HUDEP-2 (cell line): Measurements from ENCODE around the gene LARP7.
"Not testable (repeated sequence)": the region's sequence is repeated elsewhere in the genome, so short reads cannot be mapped to it uniquely, and the experiment has no call there.

Experiments
- DNase-seq, 76 experiments: peaks; one replicate each; lab custom pipeline; 2025; ENCODE audit not compliant: unreplicated experiment in 76 of 76; lab: John Stamatoyannopoulos, UW

LARP7 gene

DNA sequence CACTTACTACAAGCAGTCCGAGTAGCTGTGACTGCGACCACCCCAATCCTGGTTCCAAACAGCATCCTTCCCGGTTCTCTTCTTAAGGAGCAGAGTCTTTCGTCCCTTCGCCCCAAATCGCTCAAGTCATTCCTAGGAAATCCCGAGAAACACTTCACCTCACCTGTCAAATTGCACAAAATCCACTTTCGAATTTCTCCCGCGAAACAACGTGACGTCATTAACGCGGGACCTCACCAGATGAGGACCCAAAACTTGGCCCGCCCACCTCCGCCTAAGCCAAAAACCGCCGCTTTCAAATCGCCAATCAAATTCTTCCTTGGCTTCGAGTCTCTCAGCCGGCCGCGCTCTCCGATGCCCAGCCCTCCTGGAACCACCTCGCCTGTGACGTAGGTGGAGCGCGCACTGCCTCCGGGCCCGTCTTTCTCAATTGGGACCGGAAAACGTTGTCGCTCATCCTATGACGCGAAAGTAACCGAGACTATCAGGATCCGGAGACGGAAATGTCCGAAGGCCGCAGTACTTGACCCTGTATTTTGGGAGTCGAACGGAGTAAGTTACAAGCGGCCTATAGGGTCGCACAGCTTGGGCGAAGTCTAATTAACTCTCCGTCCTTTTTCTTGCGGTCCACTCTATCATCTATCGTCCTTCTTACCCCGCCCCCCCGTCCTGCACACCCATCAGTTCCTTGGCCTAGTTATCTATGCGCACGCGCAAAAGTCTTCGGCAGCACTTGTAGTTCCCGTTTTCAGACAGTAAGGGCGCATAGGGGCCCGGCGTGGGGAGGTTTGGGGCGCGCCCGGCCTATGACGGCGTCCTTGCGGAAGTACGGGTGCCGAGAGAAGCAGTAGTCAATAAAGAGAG, at the start of gene LARP7, which contains the start of gene ZGRF1:
Gene LARP7, plus strand, starts transcription at position 456 of the 864 bp plus-strand sequence. CDS start 7,527 bp downstream, outside the sequence.
Gene ZGRF1, minus strand, starts transcription at position 222 of the 864 bp plus-strand sequence. CDS start 3,733 bp downstream, outside the sequence.
- DNase-seq, result peak; percentile 28 to 98 (median 96)

DNA sequence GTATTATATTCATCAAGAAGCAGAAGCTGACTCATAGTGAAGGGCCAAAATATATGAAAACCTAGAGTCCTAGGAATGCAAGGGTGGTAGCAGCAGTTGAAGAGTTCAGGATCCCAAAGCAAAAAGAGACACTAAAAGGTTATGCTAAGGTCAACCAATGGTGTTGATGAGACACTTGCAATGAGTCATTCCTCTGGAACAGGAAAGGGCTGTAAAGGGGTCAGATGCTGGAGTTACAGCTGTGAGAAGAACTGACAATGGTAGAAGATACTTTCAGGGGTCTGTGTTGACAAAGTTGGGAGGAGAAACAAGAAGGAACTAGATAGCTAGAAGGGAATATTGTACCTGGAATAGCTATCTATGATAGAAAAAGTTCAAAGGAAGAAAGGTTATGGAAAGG, 47.7 kb upstream of the LARP7 start:
- DNase-seq, result peak in 1 of 76 experiments; percentile 0

DNA sequence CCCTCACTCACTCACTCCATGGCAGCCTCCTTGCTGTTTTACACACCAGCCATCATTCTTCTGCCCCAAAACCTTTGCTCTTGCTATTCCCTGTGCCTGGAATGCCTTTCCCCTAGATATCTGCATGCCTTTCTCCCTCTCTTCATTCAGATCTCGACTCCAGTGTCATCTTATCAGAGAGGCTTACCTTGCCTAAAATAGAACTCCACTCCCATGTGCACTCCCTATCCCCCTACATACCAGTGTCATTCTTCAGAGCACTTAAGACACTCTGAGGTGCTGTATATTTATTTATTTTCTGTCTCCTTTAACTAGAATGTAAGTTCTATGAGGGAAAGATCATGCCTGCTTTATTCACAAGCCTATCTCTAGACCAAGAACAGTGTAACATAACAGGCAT, 45.4 kb upstream of the LARP7 start:
- DNase-seq, result no peak

DNA sequence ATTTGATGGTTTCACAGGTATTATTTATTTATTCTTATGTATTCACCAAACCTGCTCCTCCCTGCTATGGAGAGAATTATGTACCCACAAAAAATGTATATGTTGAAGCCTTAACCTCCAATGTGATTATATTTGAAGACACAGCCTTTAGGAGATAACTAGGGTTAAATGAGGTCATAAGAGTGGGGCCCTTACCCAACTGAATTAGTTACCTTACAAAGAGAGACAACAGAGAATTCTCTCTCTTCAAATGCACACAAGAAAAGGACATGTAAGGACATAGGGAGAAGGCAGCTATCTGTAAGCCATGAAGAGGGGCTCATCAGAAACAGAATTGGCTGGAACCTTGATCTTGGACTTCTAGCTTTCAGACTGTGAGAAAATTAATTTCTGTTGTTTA, 44.2 kb upstream of the LARP7 start:
- no peak for DNase-seq

DNA sequence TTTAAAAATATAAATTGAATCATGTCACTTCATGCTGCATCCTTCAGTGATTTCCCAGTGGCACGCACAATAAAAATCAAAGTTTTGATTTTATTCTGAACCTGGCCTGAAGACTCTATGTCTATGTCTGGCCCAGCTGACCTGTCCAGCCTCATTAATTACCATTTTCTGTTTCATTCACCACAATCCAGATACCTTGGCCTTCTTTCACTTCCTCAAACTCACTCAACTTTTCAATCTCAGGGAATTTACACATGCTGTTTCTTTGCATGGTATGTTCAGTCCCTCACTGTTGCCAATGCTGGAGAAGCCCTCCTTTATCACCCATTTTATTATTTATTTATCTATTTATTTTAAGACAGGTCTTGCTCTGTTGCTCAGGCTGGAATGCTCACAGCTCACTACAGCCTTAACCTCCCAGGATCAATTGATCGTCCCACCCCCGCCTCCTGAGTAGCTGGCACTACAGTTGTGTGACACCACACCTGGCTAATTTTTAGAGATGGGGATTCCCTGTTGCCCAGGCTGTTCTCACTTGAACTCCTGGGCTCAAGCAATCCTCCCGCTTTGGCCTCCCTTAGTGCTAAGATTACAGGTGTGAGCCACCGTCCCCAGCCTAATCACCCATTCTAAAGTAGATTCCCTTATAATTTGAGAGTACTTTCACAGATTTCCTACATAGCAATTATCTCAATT, 43.4 kb upstream of the LARP7 start:
- DNase-seq, result no peak

DNA sequence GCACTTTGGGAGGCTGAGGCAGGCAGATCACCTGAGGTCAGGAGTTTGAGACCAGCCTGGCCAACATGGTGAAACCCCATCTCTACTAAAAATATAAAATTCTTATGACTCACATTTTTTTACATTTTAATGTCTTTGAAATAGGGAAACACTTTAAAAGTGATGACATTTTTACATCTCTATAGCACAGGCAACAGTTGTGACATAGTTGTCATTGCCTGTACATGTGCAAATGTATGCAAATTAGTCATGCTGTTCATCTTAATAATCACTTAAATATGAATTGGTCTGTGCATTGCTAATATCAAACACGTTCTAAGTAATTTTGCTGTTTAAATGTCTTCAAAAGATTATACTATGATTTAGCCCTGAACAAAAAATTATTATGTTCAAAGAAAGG, 42.0 kb upstream of the LARP7 start:
- DNase-seq, result no peak

DNA sequence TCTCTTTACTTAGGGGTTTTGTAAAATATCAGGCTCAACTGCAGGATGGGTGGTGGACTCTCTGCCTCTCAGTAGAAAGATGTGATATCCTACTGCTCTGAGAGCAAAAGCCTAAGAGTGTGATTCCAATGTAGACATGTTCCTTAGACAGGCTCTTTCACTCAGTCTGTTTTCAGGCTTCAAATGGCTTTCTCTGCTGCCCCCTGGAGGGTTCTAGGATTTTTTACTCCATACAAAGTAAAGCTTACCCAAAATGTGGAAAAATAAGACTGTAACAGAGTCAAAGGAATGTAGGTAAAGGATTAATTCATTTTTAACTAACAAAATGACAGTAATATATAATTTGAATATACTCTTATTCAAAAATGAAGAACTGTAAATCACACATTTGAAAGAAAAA, 32.4 kb upstream of the LARP7 start:
- DNase-seq, result peak in 32 of 76 experiments; percentile 0 to 41 (median 13)

DNA sequence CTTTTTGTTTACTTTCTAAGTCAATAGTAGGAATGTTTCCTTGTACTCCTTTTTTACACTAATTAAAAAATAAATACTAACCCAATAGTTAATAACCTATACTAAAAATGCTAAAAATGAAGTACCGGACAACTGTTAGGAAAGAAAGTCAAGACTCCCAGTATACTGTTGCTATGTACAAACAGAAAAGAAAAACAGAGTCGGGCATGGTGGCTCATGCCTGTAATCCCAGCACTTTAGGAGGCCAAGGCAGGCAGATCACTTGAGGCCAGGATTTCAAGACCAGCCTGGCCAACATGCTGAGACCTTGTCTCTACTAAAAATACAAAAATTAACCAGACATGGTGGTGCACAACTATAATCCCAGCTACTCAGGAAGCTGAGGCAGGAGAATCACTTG, 24.1 kb upstream of the LARP7 start:
- DNase-seq, result not testable (repeated sequence)

DNA sequence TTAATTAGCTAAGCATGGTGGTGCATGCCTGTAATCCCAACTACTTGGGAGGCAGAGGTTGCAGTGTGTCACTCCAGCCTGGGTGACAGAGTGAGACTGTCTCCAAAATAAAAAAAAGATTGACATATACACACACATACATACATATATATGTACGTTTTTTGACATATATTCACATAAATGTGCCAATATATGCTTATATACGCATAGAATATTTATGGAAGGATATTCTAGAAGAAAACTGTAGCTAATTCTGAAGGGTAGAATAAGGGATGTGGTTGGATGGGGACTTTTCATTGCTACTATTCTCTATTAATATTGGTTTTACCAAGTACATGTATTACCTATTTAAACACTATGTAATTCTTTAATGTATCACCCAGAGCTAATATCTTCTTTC, 20.0 kb upstream of the LARP7 start:
- no peak for DNase-seq

DNA sequence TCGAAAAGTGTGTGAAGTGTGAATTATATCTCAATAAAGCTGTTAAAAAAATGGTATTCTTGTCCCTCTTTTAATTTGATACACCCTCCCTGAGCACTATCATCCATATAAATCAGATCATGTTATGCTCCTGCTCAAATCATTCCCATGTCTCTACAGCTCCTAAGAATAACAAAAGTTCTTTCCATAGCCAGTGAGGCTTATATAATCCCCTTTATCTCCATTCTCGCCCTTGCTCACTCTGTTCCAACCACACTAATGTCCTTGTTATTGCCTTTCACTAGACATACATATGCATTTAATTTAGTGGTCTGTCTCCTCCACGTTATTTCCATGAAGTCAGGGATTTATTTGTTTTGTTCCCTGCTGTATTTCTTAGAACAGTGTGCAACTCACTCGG, 10.7 kb upstream of the LARP7 start:
- no peak for DNase-seq

DNA sequence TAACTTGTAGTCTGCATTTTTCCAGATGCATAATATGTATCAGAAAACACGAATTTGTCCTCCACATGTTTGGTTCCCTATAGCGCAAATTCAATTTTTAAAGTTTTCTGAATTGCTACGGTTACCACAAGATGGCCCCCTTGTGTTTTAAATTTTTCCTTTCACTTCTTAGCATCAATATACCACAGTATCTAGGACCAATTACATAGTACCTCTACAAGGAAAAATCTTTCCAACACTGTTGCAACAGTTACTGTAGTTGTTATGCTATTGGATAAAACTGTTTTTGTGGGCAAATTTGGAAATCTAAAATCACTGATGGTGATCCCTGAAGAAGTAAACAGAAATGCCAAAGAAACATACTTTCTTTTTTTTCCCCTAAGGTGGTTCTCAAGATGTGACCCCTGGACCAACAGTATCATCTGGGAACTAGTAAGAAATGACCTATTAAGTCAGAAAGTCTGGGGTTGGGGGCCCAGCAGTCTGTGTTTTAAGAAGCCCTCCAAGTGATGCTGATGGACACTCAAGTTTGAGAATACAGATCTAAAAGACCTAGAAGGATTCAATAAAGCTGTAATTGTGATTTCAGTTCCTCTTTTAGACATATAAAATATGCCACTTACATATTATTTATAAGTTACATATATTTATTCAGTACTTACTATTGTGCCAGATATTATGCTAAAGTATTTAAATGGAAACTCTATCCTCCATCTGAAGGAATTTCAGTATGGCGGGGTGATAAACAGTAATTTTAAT, 3.3 kb upstream of the LARP7 start:
- peak in 18 of 76 experiments; percentile 0 to 27 (median 12) for DNase-seq

DNA sequence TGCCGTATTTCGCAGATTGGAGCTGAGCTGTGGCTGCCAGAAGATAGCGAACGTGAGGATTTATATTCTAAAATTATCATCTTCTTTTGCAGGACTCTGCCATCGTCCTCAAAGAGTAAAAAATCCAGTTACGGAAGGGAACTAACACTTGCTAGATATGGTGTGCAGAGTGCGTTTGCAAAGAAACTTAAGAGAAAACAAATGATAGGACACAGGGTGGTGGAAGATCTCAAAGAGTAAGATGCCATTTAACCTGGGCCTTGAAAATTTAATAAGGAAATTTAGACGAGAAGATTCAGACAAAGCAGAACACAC, 566 bp downstream of the LARP7 start:
- DNase-seq, result no peak

DNA sequence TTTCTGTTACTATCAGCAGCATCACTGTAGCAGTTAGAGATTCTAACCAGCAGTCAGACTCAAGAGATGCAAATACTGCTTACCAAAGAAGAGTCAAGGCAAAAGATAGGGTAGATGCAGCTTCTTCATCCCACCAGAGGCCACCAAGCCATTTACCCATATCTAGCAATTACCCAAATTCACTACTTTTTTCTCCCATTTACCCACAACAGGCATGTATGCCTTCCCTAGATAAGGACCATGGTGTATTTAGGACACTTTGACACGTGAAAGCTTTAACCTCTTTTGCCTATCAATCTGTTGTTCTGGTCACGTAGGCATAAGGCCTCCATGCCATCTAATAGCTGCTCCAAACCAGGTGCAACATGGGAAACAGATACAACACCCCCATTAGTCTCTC, 5.6 kb downstream of the LARP7 start:
- DNase-seq, result peak in 15 of 76 experiments; percentile 1 to 63 (median 13)

DNA sequence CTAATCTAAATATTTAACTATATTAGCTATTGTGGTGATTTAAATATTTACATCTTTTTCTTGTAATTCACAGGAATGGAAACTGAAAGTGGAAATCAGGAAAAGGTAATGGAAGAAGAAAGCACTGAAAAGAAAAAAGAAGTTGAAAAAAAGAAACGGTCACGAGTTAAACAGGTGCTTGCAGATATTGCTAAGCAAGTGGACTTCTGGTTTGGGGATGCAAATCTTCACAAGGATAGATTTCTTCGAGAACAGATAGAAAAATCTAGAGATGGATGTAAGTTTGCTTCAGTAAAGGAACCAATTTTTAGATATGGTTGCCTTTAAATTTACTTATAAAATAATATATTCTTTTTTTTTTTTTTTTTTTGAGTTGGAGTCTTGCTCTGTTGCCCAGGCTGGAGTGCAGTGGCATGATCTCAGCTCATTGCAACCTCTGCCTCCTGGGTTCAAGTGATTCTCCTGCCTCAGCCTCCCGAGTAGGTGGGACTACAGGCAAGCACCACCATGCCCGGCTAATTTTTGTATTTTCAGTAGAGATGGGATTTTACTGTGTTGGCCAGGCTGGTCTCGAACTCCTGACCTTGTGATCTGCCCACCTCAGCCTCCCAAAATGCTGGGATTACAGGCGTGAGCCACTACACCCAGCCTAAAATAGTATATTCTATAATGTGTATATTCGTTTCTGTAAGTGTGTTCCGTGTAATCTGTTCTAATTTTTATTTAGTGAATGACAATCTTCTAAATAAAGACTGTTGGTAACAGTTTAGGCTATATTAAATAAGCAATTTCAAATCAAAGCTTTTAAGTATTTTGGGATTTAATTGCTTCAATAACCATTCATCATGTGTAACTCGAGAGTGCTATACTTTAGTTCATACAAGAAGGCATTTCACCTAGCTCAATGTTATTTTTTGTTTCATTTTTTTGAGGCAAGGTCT, 7.9 kb downstream of the LARP7 start:
- not testable (repeated sequence) for DNase-seq

DNA sequence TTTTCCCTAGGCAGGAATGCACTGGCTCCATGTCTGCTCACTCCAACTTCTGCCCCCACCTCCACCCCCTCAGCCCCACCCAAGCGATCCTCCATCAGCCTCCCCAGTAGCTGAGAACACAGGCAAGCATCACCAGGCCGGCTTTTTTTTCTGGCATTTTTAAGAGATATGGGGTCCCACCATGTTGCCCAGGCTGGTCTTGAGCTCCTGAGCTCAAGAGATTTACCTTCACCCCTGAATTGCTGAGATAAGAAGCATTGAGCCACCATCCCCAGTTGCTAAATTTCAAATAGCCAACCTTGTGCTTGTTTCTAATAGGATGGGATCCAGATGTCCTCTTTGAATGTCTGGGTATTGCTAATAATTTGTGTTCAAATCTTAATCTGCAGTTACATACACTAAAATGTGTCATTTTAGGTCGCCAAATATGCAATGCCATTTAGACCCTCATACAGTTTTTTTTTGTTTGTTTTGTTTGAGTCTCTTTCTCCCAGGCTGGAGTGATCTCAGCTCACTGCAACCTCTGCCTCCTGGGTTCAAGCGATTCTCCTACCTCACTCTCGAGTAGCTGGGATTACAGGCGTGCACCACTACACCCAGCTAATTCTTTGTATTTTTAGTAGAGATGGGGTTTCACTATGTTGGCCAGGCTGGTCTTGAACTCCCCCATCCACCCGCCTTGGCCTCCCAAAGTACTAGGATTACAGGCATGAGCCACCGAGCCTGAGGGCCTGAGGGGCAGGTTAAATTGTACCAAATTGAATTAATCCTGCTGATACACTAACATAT, 8.8 kb downstream of the LARP7 start:
- DNase-seq, result no peak

DNA sequence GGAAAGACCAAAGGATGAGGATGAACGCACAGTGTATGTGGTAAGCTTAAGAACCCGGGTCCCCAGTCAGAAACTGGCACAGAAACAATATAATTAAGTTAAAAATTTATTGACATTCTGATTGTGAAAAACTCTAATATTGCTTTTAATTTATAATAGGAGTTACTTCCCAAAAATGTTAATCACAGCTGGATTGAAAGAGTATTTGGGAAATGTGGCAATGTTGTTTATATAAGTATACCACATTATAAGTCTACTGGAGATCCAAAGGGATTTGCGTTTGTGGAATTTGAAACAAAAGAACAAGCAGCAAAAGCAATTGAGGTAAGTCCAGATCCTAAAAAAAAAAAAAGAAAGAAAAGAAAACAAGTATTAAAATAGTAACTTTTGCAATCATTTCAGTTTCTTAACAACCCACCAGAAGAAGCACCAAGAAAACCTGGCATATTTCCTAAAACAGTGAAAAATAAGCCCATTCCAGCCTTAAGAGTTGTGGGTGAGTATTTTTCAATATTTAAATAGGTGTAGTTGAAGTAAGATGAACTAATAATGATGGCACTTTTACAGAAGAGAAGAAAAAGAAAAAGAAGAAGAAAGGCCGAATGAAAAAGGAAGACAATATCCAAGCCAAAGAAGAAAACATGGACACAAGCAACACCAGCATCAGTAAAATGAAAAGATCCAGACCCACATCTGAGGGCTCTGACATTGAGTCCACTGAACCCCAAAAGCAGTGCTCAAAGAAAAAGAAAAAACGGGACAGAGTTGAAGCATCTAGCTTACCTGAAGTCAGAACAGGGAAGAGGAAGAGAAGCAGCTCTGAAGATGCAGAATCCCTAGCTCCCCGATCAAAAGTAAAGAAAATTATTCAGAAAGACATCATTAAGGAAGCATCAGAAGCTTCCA, 9.9 kb downstream of the LARP7 start:
- DNase-seq, result no peak

DNA sequence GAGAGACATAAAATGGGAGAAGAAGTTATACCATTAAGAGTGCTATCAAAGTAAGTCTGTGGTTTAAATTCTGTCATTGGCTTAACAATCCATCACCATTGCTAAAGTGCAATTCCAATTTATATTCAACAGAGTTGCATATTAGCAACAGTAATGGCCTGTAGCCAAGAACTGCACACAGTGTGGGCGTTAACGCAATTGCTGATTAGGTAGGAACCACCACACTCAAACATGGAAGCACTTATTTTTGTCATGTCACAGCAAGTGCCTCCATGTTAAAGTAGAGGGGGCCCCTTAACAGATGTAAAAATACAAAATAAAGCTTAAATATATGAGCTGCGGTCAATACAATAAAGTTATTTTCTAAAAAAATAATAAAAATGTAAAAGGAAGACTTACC, 10.8 kb downstream of the LARP7 start:
- DNase-seq, result peak in 46 of 76 experiments; percentile 0 to 66 (median 14)
